GM18907 (cell line): ENCODE measurements around the gene MCF2L2.

ENCODE experiments used
- ATAC-seq: cut with Tn5 transposase; IDR thresholded peaks from one replicate; pipeline ENCODE4 v1.9.1; 2021; ENCODE audit warnings: mild to moderate bottlenecking, moderate library complexity; ENCODE audit not compliant: unreplicated experiment

MCF2L2 gene

GRCh38 chr3:183214277-183214612, 214.2 kb downstream of the MCF2L2 start:
- ATAC-seq = no peak

GRCh38 chr3:183213415-183214276, 214.8 kb downstream of the MCF2L2 start:
- ATAC-seq = no peak

GRCh38 chr3:183212565-183212964, 215.9 kb downstream of the MCF2L2 start:
- no peak for ATAC-seq

- ATAC-seq = no peak
These were observed 216.3 kb downstream of the MCF2L2 start for GRCh38 chr3:183212096-183212495.

- ATAC-seq = no peak
These were observed 217.1 kb downstream of the MCF2L2 start for GRCh38 chr3:183211352-183211751.

- ATAC-seq = no peak
These were observed 217.5 kb downstream of the MCF2L2 start for GRCh38 chr3:183210862-183211341.

GRCh38 chr3:183210341-183210740, 218.1 kb downstream of the MCF2L2 start:
- ATAC-seq = no peak

GRCh38 chr3:183208800-183209199, 219.6 kb downstream of the MCF2L2 start:
- no peak for ATAC-seq

GRCh38 chr3:183208260-183208659, 220.2 kb downstream of the MCF2L2 start:
- no peak for ATAC-seq

- no peak for ATAC-seq
These were observed 224.7 kb downstream of the MCF2L2 start for GRCh38 chr3:183203670-183204069.

- ATAC-seq = no peak
These were observed 226.3 kb downstream of the MCF2L2 start for GRCh38 chr3:183202004-183202722.

- no peak for ATAC-seq
These were observed 229.5 kb downstream of the MCF2L2 start for GRCh38 chr3:183198939-183199338.

GRCh38 chr3:183197734-183198133, 230.7 kb downstream of the MCF2L2 start:
- no peak for ATAC-seq

GRCh38 chr3:183195266-183195665, 233.2 kb downstream of the MCF2L2 start:
- no peak for ATAC-seq

- ATAC-seq = no peak
These were observed 234.4 kb downstream of the MCF2L2 start for GRCh38 chr3:183193762-183194689.

GRCh38 chr3:183192650-183193300, 235.6 kb downstream of the MCF2L2 start:
- no peak for ATAC-seq

- no peak for ATAC-seq
These were observed 238.8 kb downstream of the MCF2L2 start for GRCh38 chr3:183189641-183190040.

- no peak for ATAC-seq
These were observed 239.4 kb downstream of the MCF2L2 start for GRCh38 chr3:183188895-183189462.

- no peak for ATAC-seq
These were observed 242.7 kb downstream of the MCF2L2 start for GRCh38 chr3:183185696-183186095.
